PC-3 (cell line): ENCODE results near the gene ACKR2.

Experiments used
- EZH2phosphoT487 ChIP-seq: fragments of 300-600 bp; sonication (generic); IDR thresholded peaks from 2 replicates; pipeline ENCODE4 v1.6.1; 2018; ENCODE audit warnings: mild to moderate bottlenecking, antibody characterized with exemption, low read length, borderline replicate concordance
- TF ChIP-seq, protein P1 (sequence below): fragments of 300-600 bp; sonication (generic); conservative IDR thresholded peaks from 2 replicates; pipeline ENCODE4 v1.5.1; 2017; ENCODE audit warnings: antibody characterized with exemption, low read depth, mild to moderate bottlenecking, low read length

DNA sequence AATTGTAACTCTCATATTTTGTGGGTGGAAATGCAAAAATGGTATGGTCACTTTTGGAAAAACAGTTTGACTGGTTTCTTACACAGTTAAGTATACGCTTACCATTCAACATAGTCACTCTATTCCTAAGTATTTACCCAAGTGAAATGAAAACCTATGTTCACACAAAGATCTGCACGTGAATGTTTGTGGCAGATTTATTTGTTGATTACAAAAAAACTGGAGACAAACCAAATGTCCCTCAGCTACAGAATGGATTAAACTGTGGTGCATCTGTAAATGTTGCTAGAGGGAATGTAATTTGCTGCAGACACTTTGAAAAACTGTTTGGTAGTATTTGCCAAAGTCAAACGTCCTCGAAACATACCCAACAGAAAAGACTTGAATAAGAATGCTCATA lies 29.3 kb downstream of the ACKR2 start:
- TF ChIP-seq, protein P1, sequence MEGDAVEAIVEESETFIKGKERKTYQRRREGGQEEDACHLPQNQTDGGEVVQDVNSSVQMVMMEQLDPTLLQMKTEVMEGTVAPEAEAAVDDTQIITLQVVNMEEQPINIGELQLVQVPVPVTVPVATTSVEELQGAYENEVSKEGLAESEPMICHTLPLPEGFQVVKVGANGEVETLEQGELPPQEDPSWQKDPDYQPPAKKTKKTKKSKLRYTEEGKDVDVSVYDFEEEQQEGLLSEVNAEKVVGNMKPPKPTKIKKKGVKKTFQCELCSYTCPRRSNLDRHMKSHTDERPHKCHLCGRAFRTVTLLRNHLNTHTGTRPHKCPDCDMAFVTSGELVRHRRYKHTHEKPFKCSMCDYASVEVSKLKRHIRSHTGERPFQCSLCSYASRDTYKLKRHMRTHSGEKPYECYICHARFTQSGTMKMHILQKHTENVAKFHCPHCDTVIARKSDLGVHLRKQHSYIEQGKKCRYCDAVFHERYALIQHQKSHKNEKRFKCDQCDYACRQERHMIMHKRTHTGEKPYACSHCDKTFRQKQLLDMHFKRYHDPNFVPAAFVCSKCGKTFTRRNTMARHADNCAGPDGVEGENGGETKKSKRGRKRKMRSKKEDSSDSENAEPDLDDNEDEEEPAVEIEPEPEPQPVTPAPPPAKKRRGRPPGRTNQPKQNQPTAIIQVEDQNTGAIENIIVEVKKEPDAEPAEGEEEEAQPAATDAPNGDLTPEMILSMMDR: no peak
- TF ChIP-seq EZH2phosphoT487: no peak
